Activated CD4-positive, alpha-beta T cell treated with anti-CD3 and anti-CD28 coated beads, Interleukin-2, amount 10 ng/mL, durations not matched to agents 24 days and 14 days (primary cell): Measurements from ENCODE around the gene DHRS12. TPM values are rescaled to one million over a fixed set of nuclear protein-coding genes. Genes with fewer than 3 reads are reported as not detected.
A peak's percentile ranks its signal among the peaks of the same experiment; 100 is the strongest.

Source experiments
- DNase-seq: peaks from one replicate; pipeline ENCODE4 v3.0.0; 2022
- H3K27ac Mint-ChIP-seq: one replicate; pipeline ENCODE4 v1.8.0; 2022; ENCODE audit warnings: mild to moderate bottlenecking, mixed read lengths
- H3K27me3 Mint-ChIP-seq: one replicate; pipeline ENCODE4 v1.8.0; 2022; ENCODE audit warnings: mixed read lengths
- H3K36me3 Mint-ChIP-seq: one replicate; pipeline ENCODE4 v1.8.0; 2022; ENCODE audit warnings: low read depth, mild to moderate bottlenecking, mixed read lengths
- H3K4me1 Mint-ChIP-seq: one replicate; pipeline ENCODE4 v1.8.0; 2021; ENCODE audit warnings: mixed read lengths
- H3K4me3 Mint-ChIP-seq: one replicate; pipeline ENCODE4 v1.8.0; 2022; ENCODE audit warnings: mild to moderate bottlenecking, moderate library complexity, mixed read lengths
- H3K9me3 Mint-ChIP-seq: one replicate; pipeline ENCODE4 v1.8.0; 2021; ENCODE audit warnings: mixed read lengths
- intact Hi-C: fragments of 100-400 bp; cut with micrococcal nuclease; formaldehyde crosslinking; loops from one replicate; pipeline ENCODE4 v1.15.1; 2023
- total RNA-seq: library from RNA; stranded (reverse); gene quantifications from 2 replicates; pipeline ENCODE4 v1.2.3, GENCODE V29; 2022

Gene DHRS12
- total RNA-seq: 3.2 and 3.9 TPM in 2 replicates

DNA sequence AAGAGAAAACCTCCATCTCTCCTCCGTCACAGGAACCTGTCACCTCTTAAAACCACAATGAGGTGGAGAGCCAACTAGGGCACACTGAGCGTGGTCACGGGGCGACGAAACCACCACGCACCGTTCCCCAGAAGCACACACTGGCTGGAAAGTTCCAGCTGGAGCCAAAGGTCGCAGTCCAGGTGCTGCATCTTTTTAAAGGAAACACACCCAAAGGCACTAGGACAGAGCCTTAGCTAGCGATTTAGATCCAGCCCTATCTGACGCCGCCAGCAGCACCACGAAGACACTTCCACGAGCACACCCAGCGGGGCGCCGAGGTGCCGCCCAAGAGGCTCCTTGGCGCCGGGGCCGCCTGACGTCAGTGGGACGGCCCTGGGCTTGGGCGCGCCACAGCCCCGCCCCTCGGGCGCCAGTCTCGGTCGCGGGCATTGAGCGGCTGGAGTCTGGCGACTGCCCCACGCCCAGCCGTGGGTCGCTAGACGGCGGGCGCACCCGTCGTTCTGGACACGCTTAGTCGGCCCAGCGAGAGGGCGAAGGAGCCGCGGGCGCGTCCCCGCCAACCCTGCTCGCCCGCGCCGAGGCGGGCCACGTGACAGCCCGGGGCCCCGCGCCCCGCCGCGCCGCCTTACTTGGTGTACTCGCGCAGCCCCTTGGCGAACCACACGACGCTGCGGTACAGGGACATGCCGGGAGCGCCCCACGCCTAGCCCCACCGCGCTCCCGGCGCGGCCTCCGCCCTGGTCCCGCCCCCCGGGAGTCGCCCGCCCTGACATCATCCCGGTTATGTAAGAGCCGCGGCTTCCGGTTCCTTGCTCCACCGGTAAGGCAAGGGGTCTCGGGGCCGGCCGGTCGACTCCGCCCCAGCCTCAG, at the start of gene DHRS12:
DHRS12 (minus strand) TSS at position 742 of the 873 bp plus-strand sequence. CDS start 4,504 bp downstream, outside the sequence.
- H3K27ac Mint-ChIP-seq: peak within 1 kb of the TSS; percentile 98
- H3K4me3 Mint-ChIP-seq: peak within 1 kb of the TSS; percentile 97
- intact Hi-C loops: loop anchor here (1.0 to 5.0 kb wide), 7 partner anchors 12 to 350 kb away; partner anchors contain the start of genes ALG11, ATP7B, INTS6 and WDFY2
- H3K36me3 Mint-ChIP-seq: peaks cover 2% of the 10 kb centered on the region
- H3K4me1 Mint-ChIP-seq: peaks cover 39% of the 10 kb centered on the region
- no peaks in the 10 kb centered on the region for H3K27me3 Mint-ChIP-seq
- no peaks in the 10 kb centered on the region for H3K9me3 Mint-ChIP-seq
- DNase-seq: peak; percentile 95

GRCh38 chr13:51849145-51850101, 45.5 kb upstream of the DHRS12 start:
- intact Hi-C loops: loop anchor here (2.0 kb wide), 1 partner anchor 35 kb away; no protein-coding TSS in a partner anchor
- Mint-ChIP-seq H3K27ac (no peak overlapping the region), H3K4me3 (no peak overlapping the region), H3K36me3 (no peaks in the 10 kb centered on the region), H3K4me1 (peaks cover 18% of the 10 kb centered on the region), H3K27me3 (peaks cover 16% of the 10 kb centered on the region), H3K9me3 (no peaks in the 10 kb centered on the region)
- DNase-seq: peak; percentile 78

GRCh38 chr13:51848674-51849073, 44.7 kb upstream of the DHRS12 start:
- no peaks in the 10 kb centered on the region for H3K36me3 Mint-ChIP-seq
- peaks cover 18% of the 10 kb centered on the region for H3K4me1 Mint-ChIP-seq
- no peak overlapping the region for H3K4me3 Mint-ChIP-seq
- peaks cover 14% of the 10 kb centered on the region for H3K27me3 Mint-ChIP-seq
- no peak overlapping the region for H3K27ac Mint-ChIP-seq
- H3K9me3 Mint-ChIP-seq: no peaks in the 10 kb centered on the region
- no peak for DNase-seq
- intact Hi-C loops: loop anchor here (2.0 kb wide), 1 partner anchor 34 kb away; no protein-coding TSS in a partner anchor

- no peak overlapping the region for H3K4me3 Mint-ChIP-seq
- H3K27me3 Mint-ChIP-seq: peaks cover 14% of the 10 kb centered on the region
- DNase-seq: no peak
- no peaks in the 10 kb centered on the region for H3K9me3 Mint-ChIP-seq
- intact Hi-C loops: no loop called here
- H3K36me3 Mint-ChIP-seq: no peaks in the 10 kb centered on the region
- no peak overlapping the region for H3K27ac Mint-ChIP-seq
- H3K4me1 Mint-ChIP-seq: peaks cover 18% of the 10 kb centered on the region
Measured at GRCh38 chr13:51846756-51847155, 42.8 kb upstream of the DHRS12 start.

- no peaks in the 10 kb centered on the region for H3K36me3 Mint-ChIP-seq
Measured at GRCh38 chr13:51845574-51846318, 41.8 kb upstream of the DHRS12 start.

DNA sequence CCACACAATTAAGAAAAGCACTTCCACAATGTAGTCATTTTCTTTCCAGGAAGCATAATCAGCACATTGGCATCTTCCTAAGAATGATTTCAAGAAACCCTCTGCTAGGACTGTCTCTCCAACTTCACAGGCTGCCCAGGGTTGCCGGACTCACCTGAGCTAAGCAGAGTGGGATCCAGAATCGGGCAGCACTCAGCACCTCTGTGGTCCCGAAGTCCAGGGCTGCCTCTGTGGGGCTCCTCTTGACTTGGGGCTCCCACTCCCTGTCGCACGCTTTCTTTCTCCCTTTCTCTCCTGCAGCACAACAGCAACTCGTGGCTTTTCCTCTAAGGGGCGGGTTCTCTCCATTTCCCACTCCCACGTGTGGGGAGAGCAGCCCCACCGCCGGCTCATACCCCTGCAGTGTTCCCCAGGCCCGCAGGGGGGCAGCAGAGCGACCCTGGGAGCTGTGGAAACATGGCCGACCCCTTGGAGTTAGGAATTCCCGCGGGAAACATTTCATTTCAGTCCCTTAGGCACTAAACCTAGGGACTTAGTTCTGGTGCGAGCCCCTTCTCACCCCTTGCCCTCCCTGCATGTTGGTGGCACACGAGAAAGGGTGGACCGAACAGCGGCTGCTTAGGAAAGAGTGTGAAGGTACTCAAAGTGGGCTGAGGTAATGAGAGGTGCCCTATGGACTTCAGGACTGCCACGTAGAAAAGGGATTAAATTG, 41.1 kb upstream of the DHRS12 start, which contains the start of gene TMEM272:
TMEM272 (minus strand) TSS at position 316 of the 712 bp plus-strand sequence. CDS start 6,647 bp downstream, outside the sequence.
- Mint-ChIP-seq H3K36me3 (no peaks in the 10 kb centered on the region), H3K27me3 (peaks cover 13% of the 10 kb centered on the region), H3K9me3 (no peaks in the 10 kb centered on the region), H3K4me3 (peak within 1 kb of the TSS; percentile 49), H3K4me1 (peaks cover 18% of the 10 kb centered on the region), H3K27ac (no peak within 1 kb of the TSS)
- peak; percentile 86 for DNase-seq
- intact Hi-C loops: no loop called here

More at GRCh38 chr13:51845574-51846318, 41.8 kb upstream of the DHRS12 start:
- Mint-ChIP-seq H3K27ac (no peak overlapping the region), H3K9me3 (no peaks in the 10 kb centered on the region), H3K4me1 (peaks cover 18% of the 10 kb centered on the region), H3K27me3 (peaks cover 13% of the 10 kb centered on the region), H3K4me3 (no peak overlapping the region)
- intact Hi-C loops: no loop called here
- DNase-seq: no peak

- intact Hi-C loops: no loop called here
- H3K36me3 Mint-ChIP-seq: no peaks in the 10 kb centered on the region
- H3K27ac Mint-ChIP-seq: no peak overlapping the region
- H3K27me3 Mint-ChIP-seq: peaks cover 13% of the 10 kb centered on the region
- no peak overlapping the region for H3K4me3 Mint-ChIP-seq
- no peak for DNase-seq
- peaks cover 10% of the 10 kb centered on the region for H3K4me1 Mint-ChIP-seq
- no peaks in the 10 kb centered on the region for H3K9me3 Mint-ChIP-seq
Measured at GRCh38 chr13:51843529-51843928, 39.6 kb upstream of the DHRS12 start.

DNA sequence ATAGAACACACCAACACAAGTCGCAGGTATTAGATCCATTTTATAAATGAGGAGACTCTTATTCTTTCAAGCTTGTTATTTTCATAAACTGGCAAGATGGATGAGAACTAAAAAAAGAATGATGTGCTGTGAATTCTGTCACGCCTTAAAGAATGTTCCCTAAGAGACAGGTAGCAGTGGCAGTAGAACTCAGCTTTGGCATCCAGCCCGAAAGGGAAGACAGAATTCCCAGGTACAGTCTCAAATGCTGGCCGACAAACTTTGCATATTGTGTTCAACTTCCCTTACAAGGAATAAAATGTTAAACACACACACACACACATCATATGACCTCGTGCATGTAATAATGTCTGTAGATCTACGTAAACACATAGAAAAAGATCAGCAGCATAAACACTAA, 37.8 kb upstream of the DHRS12 start:
- intact Hi-C loops: no loop called here
- Mint-ChIP-seq H3K27ac (no peak overlapping the region), H3K36me3 (no peaks in the 10 kb centered on the region), H3K4me1 (peaks cover 26% of the 10 kb centered on the region), H3K4me3 (no peak overlapping the region), H3K9me3 (no peaks in the 10 kb centered on the region), H3K27me3 (peaks cover 13% of the 10 kb centered on the region)
- no peak for DNase-seq

DNA sequence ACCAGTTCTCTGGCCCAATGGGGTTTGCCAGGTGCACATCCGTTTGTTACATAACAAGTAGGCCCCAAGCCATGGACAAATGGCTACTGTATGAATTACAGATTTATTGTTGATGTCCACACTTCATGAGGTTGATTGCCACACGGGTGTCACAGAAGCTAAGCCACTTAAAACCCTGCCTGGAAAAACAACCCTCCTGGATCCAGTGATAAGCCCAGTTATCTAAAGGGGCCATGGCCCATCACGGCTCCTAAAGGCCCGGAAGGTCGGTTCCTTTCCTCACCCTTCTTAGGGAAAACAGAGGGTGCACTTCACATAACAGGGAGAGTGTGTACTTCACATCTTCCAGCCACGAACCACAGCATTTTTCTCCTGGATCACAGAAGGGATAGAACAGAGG, 37.0 kb upstream of the DHRS12 start:
- H3K4me3 Mint-ChIP-seq: no peak overlapping the region
- peaks cover 13% of the 10 kb centered on the region for H3K27me3 Mint-ChIP-seq
- H3K36me3 Mint-ChIP-seq: no peaks in the 10 kb centered on the region
- H3K4me1 Mint-ChIP-seq: peaks cover 28% of the 10 kb centered on the region
- no peak overlapping the region for H3K27ac Mint-ChIP-seq
- intact Hi-C loops: no loop called here
- DNase-seq: no peak
- H3K9me3 Mint-ChIP-seq: no peaks in the 10 kb centered on the region

DNA sequence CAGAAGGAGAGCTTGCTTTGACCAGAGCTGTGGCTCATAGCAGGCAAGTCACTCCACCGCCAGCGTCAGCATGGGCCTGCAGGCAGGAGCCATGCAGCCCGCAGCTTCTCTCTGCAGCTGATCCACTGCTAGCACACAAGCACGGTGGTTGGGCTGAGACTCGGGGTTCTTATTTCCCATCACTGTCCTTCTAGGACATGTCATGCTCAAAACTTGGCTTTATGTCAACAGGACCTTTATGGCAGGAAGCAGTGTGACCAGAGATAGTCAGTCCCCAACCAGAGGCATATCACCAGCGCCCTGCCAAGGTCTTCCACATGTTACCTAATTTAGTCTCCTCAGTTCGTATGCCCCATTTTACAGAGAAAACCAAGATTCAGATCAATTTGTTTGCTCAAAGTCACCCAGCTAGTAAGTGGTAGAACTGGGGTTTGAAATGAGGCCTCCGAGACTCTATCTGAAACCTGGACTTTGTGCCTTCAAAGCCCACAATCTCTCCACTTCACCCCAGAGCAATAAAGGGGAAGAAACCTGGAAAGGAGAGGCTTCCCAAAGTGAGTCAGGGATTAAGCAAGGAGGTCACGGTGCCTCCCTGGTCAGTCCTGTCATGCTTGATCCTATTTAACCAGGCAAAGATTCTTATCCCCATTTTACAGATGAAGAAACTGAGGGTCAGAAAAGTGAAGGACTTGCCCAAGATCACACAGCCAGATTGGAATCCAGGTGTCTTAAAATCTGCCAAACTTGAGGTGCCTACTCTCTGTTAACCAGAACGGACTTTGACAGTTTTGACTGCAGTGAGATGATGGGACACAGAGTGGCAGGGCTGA, 36.0 kb upstream of the DHRS12 start:
- Mint-ChIP-seq H3K9me3 (no peaks in the 10 kb centered on the region), H3K4me3 (no peak overlapping the region), H3K36me3 (no peaks in the 10 kb centered on the region), H3K4me1 (peaks cover 24% of the 10 kb centered on the region), H3K27me3 (peaks cover 11% of the 10 kb centered on the region), H3K27ac (no peak overlapping the region)
- intact Hi-C loops: no loop called here
- no peak for DNase-seq

DNA sequence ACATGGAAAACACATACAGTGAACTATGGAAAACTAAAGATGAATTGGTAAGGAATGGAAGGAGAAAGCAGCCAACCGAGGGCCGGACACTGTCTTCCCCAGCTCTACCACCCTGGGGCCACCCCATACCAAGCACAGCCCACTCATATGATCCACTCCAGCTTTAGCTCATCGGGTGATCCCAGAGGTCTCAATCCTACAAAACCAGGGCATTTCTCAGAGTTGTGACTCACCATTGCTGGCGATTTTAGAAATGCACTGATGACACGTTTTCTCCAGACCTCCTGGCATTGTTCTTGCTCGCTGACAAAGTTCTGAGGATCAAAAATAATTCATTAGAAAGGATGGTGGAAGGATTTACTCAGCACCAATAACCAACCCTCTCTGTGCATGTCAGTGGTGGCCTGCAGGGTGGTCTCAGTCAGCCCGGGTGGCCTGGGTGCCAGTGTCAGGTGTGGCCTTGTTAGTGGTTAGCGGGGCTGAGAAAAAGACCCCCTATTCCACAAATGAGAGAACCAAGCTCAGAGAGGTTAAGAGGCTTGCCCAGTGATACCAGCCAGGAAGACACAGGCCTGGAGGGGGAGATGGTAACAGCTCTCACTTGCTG, 34.4 kb upstream of the DHRS12 start:
- Mint-ChIP-seq H3K4me3 (no peak overlapping the region), H3K4me1 (peaks cover 19% of the 10 kb centered on the region), H3K27me3 (peaks cover 9% of the 10 kb centered on the region), H3K36me3 (no peaks in the 10 kb centered on the region), H3K27ac (peak overlapping the region; percentile 30), H3K9me3 (no peaks in the 10 kb centered on the region)
- intact Hi-C loops: loop anchor here (1.0 kb wide), 1 partner anchor 19 kb away; no protein-coding TSS in a partner anchor
- no peak for DNase-seq

GRCh38 chr13:51837016-51837415, 33.1 kb upstream of the DHRS12 start:
- no peak for DNase-seq
- intact Hi-C loops: no loop called here
- Mint-ChIP-seq H3K4me1 (peaks cover 25% of the 10 kb centered on the region), H3K27me3 (peaks cover 10% of the 10 kb centered on the region), H3K36me3 (no peaks in the 10 kb centered on the region), H3K27ac (peak overlapping the region; percentile 21), H3K4me3 (no peak overlapping the region), H3K9me3 (no peaks in the 10 kb centered on the region)
